ENCODE data around the gene CPNE5. TPM values are rescaled to one million over a fixed set of nuclear protein-coding genes. Genes with fewer than 3 reads are reported as not detected.

The CPNE5 gene
- total and polyA plus RNA-seq, 9 of the 15 experiments (the other 6 are each of a cell fraction or from before 2014, with no cell fraction given), result 0.14 to 1.0 (median 0.46) TPM; not detected in 2

GRCh38 chr6:36765594-36766398 is 73.4 kb downstream of the CPNE5 start (continued):
- TF ChIP-seq PTBP1 (IDR thresholded peaks at IDR 0.05; ENCODE audit: low read depth, low read length), result no peak
- TF ChIP-seq TARDBP (IDR thresholded peaks at IDR 0.05), result no peak
- TF ChIP-seq ETS2 (tag; IDR thresholded peaks at IDR 0.05; ENCODE audit: borderline replicate concordance, poor library complexity, severe bottlenecking), result no peak
- no peak for TF ChIP-seq AFF1 (IDR thresholded peaks at IDR 0.05; ENCODE audit: low read depth in 1 of 2, partially characterized antibody in 2 of 2)
- TF ChIP-seq PCBP1 (IDR thresholded peaks at IDR 0.05; ENCODE audit: low read depth, low read length, poor library complexity, severe bottlenecking), result no peak
- no peak for TF ChIP-seq RNF2 (IDR thresholded peaks at IDR 0.05)
- TF ChIP-seq GTF2E2 (tag; IDR thresholded peaks at IDR 0.05), result no peak
- no peak for TF ChIP-seq TAF9B (IDR thresholded peaks at IDR 0.05; ENCODE audit: partially characterized antibody)
- TF ChIP-seq RB1 (IDR thresholded peaks at IDR 0.05; ENCODE audit: low read depth), result peak; percentile 77; the same call in 1 of the 2 replicates
- TF ChIP-seq KAT7 (CRISPR knock-in tag; IDR thresholded peaks at IDR 0.05; ENCODE audit: borderline replicate concordance), result no peak
- TF ChIP-seq, protein P1, sequence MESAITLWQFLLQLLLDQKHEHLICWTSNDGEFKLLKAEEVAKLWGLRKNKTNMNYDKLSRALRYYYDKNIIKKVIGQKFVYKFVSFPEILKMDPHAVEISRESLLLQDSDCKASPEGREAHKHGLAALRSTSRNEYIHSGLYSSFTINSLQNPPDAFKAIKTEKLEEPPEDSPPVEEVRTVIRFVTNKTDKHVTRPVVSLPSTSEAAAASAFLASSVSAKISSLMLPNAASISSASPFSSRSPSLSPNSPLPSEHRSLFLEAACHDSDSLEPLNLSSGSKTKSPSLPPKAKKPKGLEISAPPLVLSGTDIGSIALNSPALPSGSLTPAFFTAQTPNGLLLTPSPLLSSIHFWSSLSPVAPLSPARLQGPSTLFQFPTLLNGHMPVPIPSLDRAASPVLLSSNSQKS (CRISPR knock-in tag; IDR thresholded peaks at IDR 0.05), result no peak
- TF ChIP-seq TAF1 (IDR thresholded peaks at IDR 0.05; ENCODE audit: control insufficient read depth, extremely low read depth, insufficient read depth, low read length, severe bottlenecking), result no peak
- TF ChIP-seq NR2F6 (CRISPR knock-in tag; IDR thresholded peaks at IDR 0.05), result no peak
- no peak for TF ChIP-seq E2F3 (CRISPR knock-in tag; IDR thresholded peaks at IDR 0.05)
- TF ChIP-seq NCOR1 (IDR thresholded peaks at IDR 0.05), result no peak
- TF ChIP-seq FOXA1 (IDR thresholded peaks at IDR 0.05; ENCODE audit: borderline replicate concordance), result no peak
- TF ChIP-seq POLR2A (conservative IDR thresholded peaks at IDR 0.05), result no peak
- no peak for TF ChIP-seq ZNF79 (CRISPR knock-in tag; IDR thresholded peaks at IDR 0.05; ENCODE audit: low read depth)
- TF ChIP-seq, protein P2, sequence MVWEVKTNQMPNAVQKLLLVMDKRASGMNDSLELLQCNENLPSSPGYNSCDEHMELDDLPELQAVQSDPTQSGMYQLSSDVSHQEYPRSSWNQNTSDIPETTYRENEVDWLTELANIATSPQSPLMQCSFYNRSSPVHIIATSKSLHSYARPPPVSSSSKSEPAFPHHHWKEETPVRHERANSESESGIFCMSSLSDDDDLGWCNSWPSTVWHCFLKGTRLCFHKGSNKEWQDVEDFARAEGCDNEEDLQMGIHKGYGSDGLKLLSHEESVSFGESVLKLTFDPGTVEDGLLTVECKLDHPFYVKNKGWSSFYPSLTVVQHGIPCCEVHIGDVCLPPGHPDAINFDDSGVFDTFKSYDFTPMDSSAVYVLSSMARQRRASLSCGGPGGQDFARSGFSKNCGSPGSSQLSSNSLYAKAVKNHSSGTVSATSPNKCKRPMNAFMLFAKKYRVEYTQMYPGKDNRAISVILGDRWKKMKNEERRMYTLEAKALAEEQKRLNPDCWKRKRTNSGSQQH (CRISPR knock-in tag; IDR thresholded peaks at IDR 0.05), result no peak
- TF ChIP-seq SRF (CRISPR knock-in tag; IDR thresholded peaks at IDR 0.05), result no peak
